GM23248 (cell line): Measurements from ENCODE around the gene TMEM107. TPM values are rescaled to one million over a fixed set of nuclear protein-coding genes. Genes with fewer than 3 reads are reported as not detected.
"Not testable (repeated sequence)": the region's sequence is repeated elsewhere in the genome, so short reads cannot be mapped to it uniquely, and the experiment has no call there.

Experiments used
- DNase-seq: peaks from one replicate; pipeline ENCODE4 v3.0.0-alpha.2; 2015
- H2AFZ ChIP-seq: fragments of 200-600 bp; sonication (generic); 2 replicates; pipeline ENCODE4 v1.6.1; 2016; ENCODE audit warnings: antibody characterized with exemption
- H3F3A ChIP-seq: fragments of 200-600 bp; sonication (generic); 2 replicates; pipeline ENCODE4 v1.6.1; 2016; ENCODE audit warnings: mild to moderate bottlenecking, antibody characterized with exemption, mixed run types; ENCODE audit not compliant: insufficient read depth
- H3K27ac ChIP-seq: fragments of 200-600 bp; sonication (generic); 2 replicates; pipeline ENCODE4 v1.5.1; 2016; ENCODE audit warnings: mild to moderate bottlenecking
- H3K27me3 ChIP-seq: fragments of 200-600 bp; sonication (generic); replicated peaks from 2 replicates; pipeline ENCODE4 v1.6.1; 2016; ENCODE audit warnings: mild to moderate bottlenecking; ENCODE audit not compliant: insufficient read depth
- H3K36me3 ChIP-seq: fragments of 200-600 bp; sonication (generic); 2 replicates; pipeline ENCODE4 v1.6.1; 2016; ENCODE audit warnings: low read depth, mild to moderate bottlenecking
- H3K4me1 ChIP-seq: fragments of 200-600 bp; sonication (generic); 2 replicates; pipeline ENCODE4 v1.6.1; 2016; ENCODE audit warnings: mild to moderate bottlenecking; ENCODE audit not compliant: insufficient read depth
- H3K4me2 ChIP-seq: fragments of 200-600 bp; sonication (generic); one replicate; pipeline ENCODE4 v1.6.1; 2016; ENCODE audit warnings: mild to moderate bottlenecking; ENCODE audit not compliant: unreplicated experiment
- H3K4me3 ChIP-seq: fragments of 200-600 bp; sonication (generic); 2 replicates; pipeline ENCODE4 v1.5.1; 2016; ENCODE audit warnings: mild to moderate bottlenecking
- H3K79me2 ChIP-seq: fragments of 200-600 bp; sonication (generic); 2 replicates; pipeline ENCODE4 v1.6.1; 2016; ENCODE audit warnings: mild to moderate bottlenecking; ENCODE audit not compliant: insufficient read depth
- H3K9ac ChIP-seq: fragments of 200-600 bp; sonication (generic); 2 replicates; pipeline ENCODE4 v1.6.1; 2016; ENCODE audit warnings: mild to moderate bottlenecking
- H3K9me2 ChIP-seq: fragments of 200-600 bp; sonication (generic); 2 replicates; pipeline ENCODE4 v1.6.1; 2016; ENCODE audit warnings: mixed run types, mild to moderate bottlenecking, moderate library complexity; ENCODE audit not compliant: insufficient read depth
- H3K9me3 ChIP-seq: fragments of 200-600 bp; sonication (generic); one replicate; pipeline ENCODE4 v1.6.1; 2017; ENCODE audit warnings: low read depth
- H4K20me1 ChIP-seq: fragments of 200-600 bp; sonication (generic); 2 replicates; pipeline ENCODE4 v1.6.0; 2016; ENCODE audit not compliant: insufficient read depth
- EZH2 ChIP-seq: fragments of 200-600 bp; sonication (generic); IDR thresholded peaks from 2 replicates; pipeline ENCODE4 v1.6.1; 2018; ENCODE audit warnings: antibody characterized with exemption, mild to moderate bottlenecking; ENCODE audit not compliant: insufficient read depth, poor library complexity, severe bottlenecking
- EZH2phosphoT487 ChIP-seq: fragments of 200-600 bp; sonication (generic); IDR thresholded peaks from 2 replicates; pipeline ENCODE4 v1.6.1; 2018; ENCODE audit warnings: antibody characterized with exemption, moderate library complexity, mild to moderate bottlenecking, low read depth; ENCODE audit not compliant: insufficient read depth
- WGBS, 2 experiments: methylation state at CpG; one replicate each; pipeline ENCODE4 v1.1.6; 2015 to 2017; ENCODE audit warnings: low lambda C conversion rate in 2 of 2, low coverage in 1 of 2; ENCODE audit errors: missing lambda C conversion rate in 2 of 2; 5-methylcytosine and 5-hydroxymethylcytosine counted together
- in situ Hi-C: fragments of 300-500 bp; cut with MboI; formaldehyde crosslinking; loops from 2 replicates; pipeline ENCODE4 v1.15.0; 2020
- polyA plus RNA-seq: library from polyadenylated mRNA; unstranded; fragments of >200 nt; fragmentation: Nextera tagmentation; extraction: Ambion mirVana; gene quantifications from 2 replicates; pipeline ENCODE4 v1.2.1, GENCODE V29; 2016
- total RNA-seq: library from RNA; depleted of rRNA; stranded (reverse); fragments of >200 nt; shearing (Covaris generic); gene quantifications from 2 replicates; pipeline ENCODE4 v1.2.3, GENCODE V29; 2014

The TMEM107 gene
- total and polyA plus RNA-seq, 2 experiments from 2014 or later, result 11.6 to 20.9 TPM

DNA sequence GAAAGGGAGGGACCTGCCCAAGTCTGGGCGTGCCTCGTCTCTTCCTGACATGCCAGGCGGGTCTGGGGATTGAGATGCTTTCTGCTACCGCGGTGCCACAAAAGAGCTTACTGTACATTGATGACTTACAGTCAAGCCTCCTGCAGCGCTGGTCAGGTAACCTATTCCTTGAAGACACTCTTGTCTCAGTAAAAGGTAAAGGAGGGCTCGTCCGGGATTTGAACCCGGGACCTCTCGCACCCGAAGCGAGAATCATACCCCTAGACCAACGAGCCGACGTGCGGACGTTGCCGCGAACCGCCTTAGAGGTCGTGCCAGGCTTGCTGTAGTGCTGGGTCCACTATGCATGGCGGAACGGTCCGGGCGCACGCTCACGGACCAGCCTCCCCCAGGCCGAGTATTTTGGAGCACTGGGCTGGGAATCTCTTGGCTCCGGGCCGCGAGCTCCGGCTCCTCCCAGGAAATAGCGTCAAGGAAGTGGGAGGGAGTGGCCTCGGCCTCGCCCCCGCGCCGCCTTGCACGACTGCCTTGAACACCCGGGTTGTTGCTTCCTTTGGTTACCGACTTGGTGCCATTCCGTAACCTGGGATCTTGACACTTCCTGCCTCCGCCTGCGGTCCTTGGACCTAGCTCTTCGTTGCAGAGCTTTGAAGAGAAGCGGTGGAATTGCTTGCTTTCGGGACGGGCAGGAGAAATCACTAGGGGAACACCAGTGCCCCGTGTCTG, 46.6 kb upstream of the TMEM107 start:
- Histone ChIP-seq H4K20me1 (no peaks in the 10 kb centered on the region), H3K4me1 (peaks cover 17% of the 10 kb centered on the region; the same call in 1 of the 2 replicates), H3K36me3 (no peaks in the 10 kb centered on the region), H3K9me3 (no peaks in the 10 kb centered on the region), H3K4me3 (peak overlapping the region; percentile 86), H3K79me2 (no peaks in the 10 kb centered on the region), H3K4me2 (peak overlapping the region; percentile 94), H3K9me2 (no peaks in the 10 kb centered on the region), H2AFZ (peak overlapping the region; percentile 83), H3K27ac (peak overlapping the region; percentile 94), H3K9ac (peak overlapping the region; percentile 92), H3K27me3 (no peaks in the 10 kb centered on the region), H3F3A (peaks cover 56% of the 10 kb centered on the region)
- DNase-seq, result peak; percentile 97
- in situ Hi-C loops, result no loop called here
- no peak for TF ChIP-seq EZH2phosphoT487
- no peak for TF ChIP-seq EZH2
- 0% methylated on average over 46 to 47 of the region's 49 CpGs for WGBS, 2 experiments

DNA sequence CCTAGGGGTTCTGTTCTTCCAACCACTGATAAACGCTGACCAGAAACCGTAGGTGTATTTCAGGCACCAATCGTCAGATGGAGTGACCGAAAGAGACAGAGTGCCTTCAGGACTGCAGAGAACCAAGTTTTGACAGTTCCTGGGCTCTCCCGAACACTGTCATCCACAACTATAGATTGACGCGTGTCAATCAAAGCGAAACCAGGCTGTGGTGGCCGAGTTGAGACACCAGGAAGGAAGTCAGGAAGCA, 46.1 kb upstream of the TMEM107 start:
- Histone ChIP-seq H3F3A (peaks cover 51% of the 10 kb centered on the region), H3K4me3 (peak overlapping the region; percentile 86), H3K4me1 (peaks cover 16% of the 10 kb centered on the region; the same call in 1 of the 2 replicates), H4K20me1 (no peaks in the 10 kb centered on the region), H3K4me2 (peak overlapping the region; percentile 94), H3K79me2 (no peaks in the 10 kb centered on the region), H3K36me3 (no peaks in the 10 kb centered on the region), H3K27ac (peak overlapping the region; percentile 94), H3K27me3 (no peaks in the 10 kb centered on the region), H3K9me2 (no peaks in the 10 kb centered on the region), H2AFZ (peak overlapping the region; percentile 49; the same call in 1 of the 2 replicates), H3K9me3 (no peaks in the 10 kb centered on the region), H3K9ac (peak overlapping the region; percentile 92)
- 0 to 2% methylated on average over 9 of the region's 9 CpGs for WGBS, 2 experiments
- no peak for DNase-seq
- TF ChIP-seq EZH2 (no peak), EZH2phosphoT487 (no peak)
- in situ Hi-C loops, result no loop called here

DNA sequence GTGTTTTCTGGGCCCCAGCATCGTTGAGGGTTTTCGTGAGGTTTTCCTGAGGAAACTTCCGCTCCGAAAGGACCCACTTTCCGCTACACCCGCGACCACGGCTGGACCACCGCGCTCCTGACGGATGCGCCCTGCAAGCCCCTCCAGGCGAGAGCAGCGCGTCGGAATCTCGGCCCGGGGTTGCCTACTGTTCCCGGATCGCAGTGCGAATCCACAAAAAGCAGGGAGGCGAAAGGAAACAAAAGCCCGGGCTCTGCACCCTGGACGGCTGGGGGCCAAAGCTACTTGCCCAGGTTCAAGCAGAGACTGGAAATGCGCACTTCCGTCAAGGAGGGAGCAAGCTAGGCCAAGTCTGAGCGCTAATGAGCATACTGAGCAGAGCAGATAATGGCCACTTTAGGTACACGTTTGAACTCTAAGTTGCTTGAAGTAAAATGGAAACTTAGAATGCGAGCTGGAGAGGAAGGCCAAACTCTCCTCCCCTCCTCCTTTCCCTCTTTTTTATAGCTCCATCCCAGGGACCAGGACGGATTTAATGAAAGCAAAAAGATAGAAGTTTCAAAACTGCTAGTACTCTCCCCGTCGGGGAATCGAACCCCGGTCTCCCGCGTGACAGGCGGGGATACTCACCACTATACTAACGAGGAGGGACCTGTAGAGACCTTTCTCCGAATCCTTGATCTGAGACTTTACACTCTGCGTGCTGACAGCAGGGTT, 45.6 kb upstream of the TMEM107 start:
- Histone ChIP-seq H3K9me2 (no peaks in the 10 kb centered on the region), H3F3A (peaks cover 46% of the 10 kb centered on the region), H2AFZ (peak overlapping the region; percentile 85), H3K79me2 (no peaks in the 10 kb centered on the region), H3K9ac (peak overlapping the region; percentile 92), H3K4me1 (peaks cover 12% of the 10 kb centered on the region; the same call in 1 of the 2 replicates), H3K4me3 (peak overlapping the region; percentile 86), H3K36me3 (no peaks in the 10 kb centered on the region), H3K9me3 (no peaks in the 10 kb centered on the region), H3K4me2 (peak overlapping the region; percentile 94), H4K20me1 (no peaks in the 10 kb centered on the region), H3K27ac (peak overlapping the region; percentile 94), H3K27me3 (no peaks in the 10 kb centered on the region)
- TF ChIP-seq EZH2phosphoT487, result no peak
- peak; percentile 88 for DNase-seq
- in situ Hi-C loops, result no loop called here
- 1% methylated on average over 39 to 40 of the region's 40 CpGs for WGBS, 2 experiments

DNA sequence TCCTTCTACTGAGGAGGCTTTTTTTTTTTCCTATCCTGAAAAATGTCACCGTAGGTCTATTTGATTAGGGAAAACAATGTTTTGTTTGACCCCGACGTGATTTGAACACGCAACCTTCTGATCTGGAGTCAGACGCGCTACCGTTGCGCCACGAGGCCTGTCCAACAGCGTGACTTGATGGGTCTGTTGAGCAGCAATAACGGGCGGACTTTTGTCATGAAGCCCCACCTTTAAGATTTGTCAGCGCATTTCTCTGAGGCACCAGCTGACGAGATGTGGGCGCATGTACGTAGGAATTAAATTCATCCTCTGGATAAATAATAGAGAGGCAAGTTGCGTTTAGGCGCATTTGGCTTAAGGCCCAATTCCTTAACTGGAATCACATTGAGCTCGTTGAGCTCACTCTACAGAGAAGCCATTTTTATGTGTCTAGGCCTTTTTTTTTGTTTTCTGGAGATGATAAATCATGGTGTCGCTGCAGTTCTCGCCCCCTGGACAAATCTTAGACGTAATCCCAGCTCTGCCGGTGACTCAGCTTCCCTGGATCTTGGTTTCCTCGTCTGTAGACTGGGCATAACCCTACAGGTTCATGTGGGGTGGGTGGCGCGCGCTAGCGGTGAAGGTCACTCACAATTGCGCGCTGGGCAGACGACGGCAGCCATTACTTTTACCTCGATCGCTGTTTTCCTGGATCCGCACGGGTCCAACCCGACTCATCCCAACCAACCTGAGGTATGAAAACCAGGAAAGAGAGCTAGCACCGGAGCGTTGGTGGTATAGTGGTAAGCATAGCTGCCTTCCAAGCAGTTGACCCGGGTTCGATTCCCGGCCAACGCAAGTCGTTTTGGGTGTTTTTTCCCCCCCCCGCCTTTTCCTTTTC, 44.8 kb upstream of the TMEM107 start:
- Histone ChIP-seq H4K20me1 (no peaks in the 10 kb centered on the region), H3K9me2 (no peaks in the 10 kb centered on the region), H3K27me3 (no peaks in the 10 kb centered on the region), H3K27ac (peak overlapping the region; percentile 94), H3K9ac (peak overlapping the region; percentile 92), H3K79me2 (no peaks in the 10 kb centered on the region), H3K9me3 (no peaks in the 10 kb centered on the region), H2AFZ (peak overlapping the region; percentile 85), H3K36me3 (no peaks in the 10 kb centered on the region), H3K4me2 (peak overlapping the region; percentile 94), H3K4me1 (peaks cover 12% of the 10 kb centered on the region; the same call in 1 of the 2 replicates), H3F3A (peaks cover 43% of the 10 kb centered on the region), H3K4me3 (peak overlapping the region; percentile 86)
- 0 to 1% methylated on average over 42 to 45 of the region's 45 CpGs for WGBS, 2 experiments
- in situ Hi-C loops, result no loop called here
- peak; percentile 89 for DNase-seq
- TF ChIP-seq EZH2phosphoT487, result no peak
- TF ChIP-seq EZH2, result no peak

DNA sequence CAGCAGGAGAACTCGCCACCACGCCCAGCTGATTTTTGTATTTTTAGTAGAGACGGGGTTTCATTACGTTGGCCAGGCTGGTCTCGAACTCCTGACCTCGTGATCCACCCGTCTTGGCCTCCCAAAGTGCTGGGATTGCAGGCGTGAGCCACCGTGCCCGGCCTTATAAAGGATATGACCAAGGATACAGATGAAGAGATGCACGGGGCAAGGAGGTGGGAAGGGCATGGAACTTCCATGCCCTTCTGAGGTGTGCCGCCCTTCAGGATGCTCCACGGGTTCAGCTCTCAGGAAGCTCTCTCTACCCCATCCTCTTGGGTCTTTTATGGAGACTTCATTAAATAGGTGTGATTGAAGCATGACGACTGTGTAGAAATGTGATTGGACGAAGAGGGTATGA, 37.8 kb upstream of the TMEM107 start:
- H3K27ac ChIP-seq, H4K20me1 ChIP-seq, H3K9me2 ChIP-seq, H3K4me3 ChIP-seq, H2AFZ ChIP-seq, H3K4me1 ChIP-seq, H3K9me3 ChIP-seq, H3K36me3 ChIP-seq, DNase-seq, H3K9ac ChIP-seq, in situ Hi-C loops, H3K4me2 ChIP-seq, H3K27me3 ChIP-seq: not testable (repeated sequence)
- H3F3A ChIP-seq, result peaks cover 17% of the 10 kb centered on the region
- WGBS, 2 experiments, result 82 to 86% methylated on average over 15 of the region's 15 CpGs
- H3K79me2 ChIP-seq, result peaks cover 13% of the 10 kb centered on the region
